Progenitor cell of endocrine pancreas (in vitro differentiated cells): ENCODE measurements around the gene TUBA4A. TPM values are rescaled to one million over a fixed set of nuclear protein-coding genes. Genes with fewer than 3 reads are reported as not detected.

ENCODE experiments used
- DNase-seq: peaks from one replicate; pipeline ENCODE4 v3.0.0; 2021; ENCODE audit warnings: low spot score; ENCODE audit not compliant: unreplicated experiment
- H3K27ac Mint-ChIP-seq: 2 replicates; pipeline ENCODE4 v1.8.0; 2021; ENCODE audit warnings: mild to moderate bottlenecking, moderate library complexity, mixed read lengths
- H3K27me3 Mint-ChIP-seq: 2 replicates; pipeline ENCODE4 v1.8.0; 2021; ENCODE audit warnings: mixed read lengths
- H3K36me3 Mint-ChIP-seq: 2 replicates; pipeline ENCODE4 v1.8.0; 2022; ENCODE audit warnings: mixed read lengths; ENCODE audit not compliant: insufficient read depth
- H3K4me1 Mint-ChIP-seq: 2 replicates; pipeline ENCODE4 v1.8.0; 2021; ENCODE audit warnings: low read depth, mixed read lengths
- H3K4me3 Mint-ChIP-seq: 2 replicates; pipeline ENCODE4 v1.8.0; 2021; ENCODE audit warnings: low read depth, mild to moderate bottlenecking, moderate library complexity, mixed read lengths
- H3K9me3 Mint-ChIP-seq: 2 replicates; pipeline ENCODE4 v1.8.0; 2021; ENCODE audit warnings: low read depth, mixed read lengths
- total RNA-seq: library from RNA; stranded (reverse); gene quantifications from 2 replicates; pipeline ENCODE4 v1.2.1, GENCODE V29; 2021
- TF ChIP-seq, protein P1 (sequence below): fragments of 200-600 bp; sonication (generic); IDR thresholded peaks from one replicate; pipeline ENCODE4 v1.5.0; 2021; ENCODE audit warnings: antibody characterized with exemption, mild to moderate bottlenecking; ENCODE audit not compliant: unreplicated experiment

TUBA4A gene
- total RNA-seq, 1 donor from 2014 or later: 9.1 TPM

DNA sequence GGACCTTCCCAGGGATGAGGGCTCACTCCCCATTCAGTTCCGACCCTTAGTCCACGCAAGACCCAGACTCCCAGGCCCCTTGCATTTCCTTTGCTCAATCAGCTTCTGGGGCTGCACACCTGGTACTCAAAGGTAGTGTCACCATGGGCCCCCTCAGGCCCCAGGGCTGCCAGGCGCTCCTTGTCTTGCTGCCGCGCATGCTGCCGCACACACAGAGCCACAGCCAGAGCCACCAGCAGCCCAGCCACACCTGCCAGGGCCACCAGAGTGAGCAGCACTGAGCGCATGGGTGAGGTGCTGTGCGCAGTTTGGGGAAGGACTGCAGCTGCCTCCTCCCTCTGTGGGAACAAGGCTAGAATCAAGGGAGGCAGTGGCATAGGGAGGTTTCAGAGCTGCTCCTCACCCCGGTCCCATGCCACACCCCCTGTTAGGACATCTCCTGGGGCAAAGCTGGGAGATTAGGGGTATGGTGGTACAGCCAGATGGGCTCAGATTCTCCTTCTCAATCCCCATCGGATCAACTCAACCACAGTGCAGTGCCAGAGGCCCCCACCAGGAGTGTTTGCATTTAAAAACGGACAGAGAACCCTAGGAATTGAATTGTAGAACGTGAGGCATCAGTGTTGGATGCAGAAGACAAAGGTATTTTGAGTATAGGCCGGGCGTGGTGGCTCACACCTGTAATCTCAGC is 44.2 kb upstream of the TUBA4A start:
- Mint-ChIP-seq H3K4me3 (no peak overlapping the region), H3K9me3 (no peaks in the 10 kb centered on the region), H3K36me3 (no peaks in the 10 kb centered on the region), H3K27me3 (peaks cover 51% of the 10 kb centered on the region), H3K27ac (no peak overlapping the region), H3K4me1 (peaks cover 3% of the 10 kb centered on the region)
- DNase-seq: no peak
- TF ChIP-seq, protein P1, sequence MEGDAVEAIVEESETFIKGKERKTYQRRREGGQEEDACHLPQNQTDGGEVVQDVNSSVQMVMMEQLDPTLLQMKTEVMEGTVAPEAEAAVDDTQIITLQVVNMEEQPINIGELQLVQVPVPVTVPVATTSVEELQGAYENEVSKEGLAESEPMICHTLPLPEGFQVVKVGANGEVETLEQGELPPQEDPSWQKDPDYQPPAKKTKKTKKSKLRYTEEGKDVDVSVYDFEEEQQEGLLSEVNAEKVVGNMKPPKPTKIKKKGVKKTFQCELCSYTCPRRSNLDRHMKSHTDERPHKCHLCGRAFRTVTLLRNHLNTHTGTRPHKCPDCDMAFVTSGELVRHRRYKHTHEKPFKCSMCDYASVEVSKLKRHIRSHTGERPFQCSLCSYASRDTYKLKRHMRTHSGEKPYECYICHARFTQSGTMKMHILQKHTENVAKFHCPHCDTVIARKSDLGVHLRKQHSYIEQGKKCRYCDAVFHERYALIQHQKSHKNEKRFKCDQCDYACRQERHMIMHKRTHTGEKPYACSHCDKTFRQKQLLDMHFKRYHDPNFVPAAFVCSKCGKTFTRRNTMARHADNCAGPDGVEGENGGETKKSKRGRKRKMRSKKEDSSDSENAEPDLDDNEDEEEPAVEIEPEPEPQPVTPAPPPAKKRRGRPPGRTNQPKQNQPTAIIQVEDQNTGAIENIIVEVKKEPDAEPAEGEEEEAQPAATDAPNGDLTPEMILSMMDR: no peak

DNA sequence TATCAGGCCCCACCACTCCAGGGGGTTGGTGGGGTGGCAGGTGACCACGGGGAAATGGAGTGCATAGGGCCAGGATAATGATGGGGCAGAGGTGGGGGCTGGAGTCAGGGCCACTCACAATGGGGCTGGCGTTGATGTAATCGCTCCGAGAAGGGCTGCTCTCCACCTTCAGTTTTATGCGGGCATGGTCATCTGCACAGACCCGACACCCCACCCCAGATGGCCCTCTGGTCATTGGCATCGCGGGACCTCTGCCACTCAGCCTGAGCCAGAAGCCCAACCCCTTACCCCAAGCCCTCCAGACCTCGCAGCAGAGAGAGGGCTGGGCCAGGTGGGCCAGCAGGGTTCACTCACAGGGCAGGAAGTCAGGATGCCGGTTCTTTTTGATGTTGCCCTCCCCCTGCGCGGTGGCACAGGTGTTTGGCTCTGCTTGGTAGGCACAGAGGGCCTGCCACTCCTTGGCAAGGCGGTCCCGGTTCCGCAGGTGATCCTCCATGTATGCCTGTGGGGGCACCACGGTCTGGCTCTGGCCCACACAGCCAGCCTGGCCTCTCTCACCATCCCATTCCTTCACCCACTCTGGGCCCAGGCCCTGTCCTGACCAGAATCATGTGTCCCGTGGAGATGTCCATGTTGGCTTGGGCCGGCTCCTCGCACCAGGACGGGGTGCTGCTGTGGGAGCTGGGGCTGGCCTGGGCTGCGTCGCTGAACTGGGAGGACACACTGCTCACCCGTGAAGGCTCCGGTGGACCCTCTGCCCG is 43.1 kb upstream of the TUBA4A start:
- no peaks in the 10 kb centered on the region for H3K36me3 Mint-ChIP-seq
- no peak overlapping the region for H3K27ac Mint-ChIP-seq
- peaks cover 46% of the 10 kb centered on the region for H3K27me3 Mint-ChIP-seq
- H3K4me3 Mint-ChIP-seq: no peak overlapping the region
- TF ChIP-seq, protein P1: no peak
- peaks cover 3% of the 10 kb centered on the region for H3K4me1 Mint-ChIP-seq
- H3K9me3 Mint-ChIP-seq: no peaks in the 10 kb centered on the region
- no peak for DNase-seq

DNA sequence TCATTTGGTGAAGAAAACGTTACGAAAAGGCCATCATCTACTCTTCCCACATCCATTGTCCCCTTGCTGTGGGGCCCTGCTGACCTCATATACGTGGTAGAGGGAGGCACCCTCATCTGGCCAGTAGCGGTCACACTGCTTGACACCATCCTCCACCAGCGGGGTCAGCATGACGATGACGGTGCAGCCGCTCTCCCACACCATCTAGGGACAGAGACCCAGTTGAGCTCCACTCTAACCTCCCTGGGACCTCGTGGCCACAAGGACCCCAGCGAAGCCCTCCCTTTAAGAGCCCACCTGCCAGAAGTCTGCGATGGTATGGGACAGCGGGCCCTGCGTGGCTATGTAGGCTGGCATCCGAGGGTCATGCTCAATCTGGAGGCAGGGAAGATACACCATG is 42.4 kb upstream of the TUBA4A start:
- no peaks in the 10 kb centered on the region for H3K9me3 Mint-ChIP-seq
- H3K36me3 Mint-ChIP-seq: no peaks in the 10 kb centered on the region
- no peak for DNase-seq
- H3K4me1 Mint-ChIP-seq: peaks cover 3% of the 10 kb centered on the region
- peaks cover 39% of the 10 kb centered on the region for H3K27me3 Mint-ChIP-seq
- TF ChIP-seq, protein P1: no peak
- H3K4me3 Mint-ChIP-seq: no peak overlapping the region
- H3K27ac Mint-ChIP-seq: no peak overlapping the region

DNA sequence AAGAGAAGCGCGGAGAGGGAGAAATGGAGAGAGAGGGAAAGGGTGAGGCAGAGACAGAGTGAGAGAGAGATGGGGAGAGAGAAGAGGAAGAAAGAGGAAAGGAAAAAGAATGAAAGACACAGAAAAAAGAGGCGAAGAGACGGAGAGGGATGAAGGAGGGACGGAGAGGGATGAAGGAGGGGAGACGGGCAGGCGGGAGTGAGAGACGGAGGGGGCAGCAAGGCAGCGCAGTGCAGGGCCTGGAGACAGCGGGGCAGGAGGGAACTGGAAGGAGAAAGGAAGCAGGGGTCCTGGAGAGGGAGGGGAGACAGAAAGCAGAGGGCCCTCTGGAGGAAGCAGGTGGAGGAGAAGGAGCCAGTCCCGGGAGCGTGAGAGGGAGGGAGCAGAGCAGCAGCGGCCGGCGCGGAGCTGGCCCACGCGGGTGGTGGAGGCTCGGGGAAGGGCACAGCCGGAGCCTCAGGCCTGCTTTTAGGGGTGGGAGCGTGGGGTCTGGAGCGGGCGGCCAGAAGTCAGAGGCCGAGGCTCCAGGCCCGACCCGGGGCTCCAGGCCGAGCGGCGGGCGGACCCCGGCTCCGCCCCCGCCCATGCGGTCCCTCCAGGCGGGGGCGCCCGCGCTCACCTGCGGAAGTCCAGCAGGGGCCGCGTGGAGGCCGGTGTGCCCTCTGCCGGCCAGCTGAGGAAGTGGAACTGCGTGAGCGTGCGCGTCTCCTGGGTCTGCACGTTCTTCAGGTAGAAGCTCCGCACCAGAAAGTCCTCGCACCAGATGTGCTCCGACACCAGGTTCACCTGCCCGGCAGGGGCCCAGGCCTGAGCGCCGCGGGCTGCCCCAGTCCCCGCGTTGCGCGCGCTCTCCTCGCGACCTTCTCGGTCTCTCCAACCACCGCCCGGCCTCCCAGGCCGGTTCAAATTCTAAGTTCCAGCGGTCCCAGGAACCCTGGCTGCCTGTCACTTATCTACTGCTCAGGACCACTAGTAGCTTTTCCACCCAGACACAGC is 40.9 kb upstream of the TUBA4A start:
- TF ChIP-seq, protein P1: peak; percentile 100
- DNase-seq: peak; percentile 88
- Mint-ChIP-seq H3K36me3 (no peaks in the 10 kb centered on the region), H3K4me3 (peak overlapping the region; percentile 76), H3K27ac (peak overlapping the region; percentile 88), H3K27me3 (peaks cover 24% of the 10 kb centered on the region), H3K4me1 (peaks cover 3% of the 10 kb centered on the region), H3K9me3 (no peaks in the 10 kb centered on the region)
